Ovary (tissue), 3 donors: ENCODE results near the gene CHL1.

ENCODE experiments used
- CTCF ChIP-seq, 3 donors: fragments of 450-650 bp in 2 of 3; fragments of 200-600 bp in 1 of 3; IDR thresholded peaks; one replicate each; pipeline versions ENCODE4 v1.5.1 to v1.8.0; 2016 to 2022; ENCODE audit warnings: antibody characterized with exemption in 3 of 3, mild to moderate bottlenecking in 1 of 3
- POLR2A ChIP-seq: fragments of 450-650 bp; IDR thresholded peaks from one replicate; pipeline ENCODE4 v1.6.1; 2017; ENCODE audit warnings: antibody characterized with exemption, mild to moderate bottlenecking, moderate library complexity
- donor health status: DM: no; HTN: no; CAD: no.

GRCh38 chr3:354432-354831 is 157.9 kb downstream of the CHL1 start:
- TF ChIP-seq CTCF (IDR thresholded peaks at IDR 0.05): peak in 2 of 3 donors; percentile 58 to 82
- TF ChIP-seq POLR2A: no peak
